CD4-positive, alpha-beta T cell (primary cell): ENCODE results near the gene HEPHL1. TPM values are rescaled to one million over a fixed set of nuclear protein-coding genes. Genes with fewer than 3 reads are reported as not detected.

Experiments used
- ATAC-seq: fragments of 200-7000 bp; cut with Tn5 transposase; one replicate; pipeline ENCODE4 v1.10.0; 2022; ENCODE audit warnings: mild to moderate bottlenecking; ENCODE audit not compliant: poor library complexity
- CTCF ChIA-PET: fragments of 350-600 bp; sonication (Branson Sonifier 250); formaldehyde crosslinking; loops from one replicate; lab custom pipeline; 2021; ENCODE audit warnings: antibody characterized with exemption, inconsistent platforms; lab: Charles Lee
- POLR2A ChIA-PET: fragments of 350-600 bp; sonication (Branson Sonifier 250); formaldehyde crosslinking; loops from one replicate; lab custom pipeline; 2021; ENCODE audit warnings: antibody characterized with exemption, inconsistent platforms; lab: Charles Lee
- DNase-seq, 14 experiments: peaks; one replicate each; pipeline ENCODE4 v3.0.0-alpha.2; 2013 to 2020; ENCODE audit warnings: mixed read lengths in 2 of 14
- H3K27ac ChIP-seq, 2 donors: one replicate each; pipeline versions ENCODE4 v1.5.1 to v1.7.0; 2013; ENCODE audit warnings: low read length in 2 of 2, low read depth in 1 of 2, mild to moderate bottlenecking in 1 of 2
- H3K27me3 ChIP-seq, 2 experiments: 1 replicate in 1 of 2; 2 replicates in 1 of 2; pipeline versions ENCODE4 v1.6.1 to v1.7.0; 2013; ENCODE audit warnings: low read length in 2 of 2, control low read depth in 1 of 2, mild to moderate bottlenecking in 1 of 2, moderate library complexity in 1 of 2; ENCODE audit not compliant: insufficient read depth in 2 of 2, control insufficient read depth in 1 of 2
- H3K36me3 ChIP-seq: one replicate; pipeline ENCODE4 v1.6.1; 2013; ENCODE audit warnings: low read length, control low read depth; ENCODE audit not compliant: insufficient read depth
- H3K4me1 ChIP-seq: one replicate; pipeline ENCODE4 v1.6.1; 2013; ENCODE audit warnings: low read length, control low read depth; ENCODE audit not compliant: insufficient read depth
- H3K4me3 ChIP-seq: one replicate; pipeline ENCODE4 v1.5.1; 2013; ENCODE audit warnings: mild to moderate bottlenecking, low read length, moderate library complexity
- H3K9me3 ChIP-seq, 2 experiments: 1 replicate in 1 of 2; 2 replicates in 1 of 2; pipeline versions ENCODE4 v1.6.1 to v1.7.0; 2013; ENCODE audit warnings: low read length in 2 of 2, mild to moderate bottlenecking in 2 of 2, control low read depth in 1 of 2, moderate library complexity in 1 of 2; ENCODE audit not compliant: control insufficient read depth in 1 of 2, insufficient read depth in 1 of 2
- H3K27ac Mint-ChIP-seq: one replicate; pipeline ENCODE4 v1.8.0; 2020; ENCODE audit warnings: mixed read lengths
- H3K27me3 Mint-ChIP-seq: one replicate; pipeline ENCODE4 v1.8.0; 2021; ENCODE audit warnings: mixed read lengths
- H3K36me3 Mint-ChIP-seq: one replicate; pipeline ENCODE4 v1.8.0; 2021; ENCODE audit warnings: low read depth, mixed read lengths
- H3K4me1 Mint-ChIP-seq: one replicate; pipeline ENCODE4 v1.8.0; 2021; ENCODE audit warnings: low read depth, mixed read lengths
- H3K4me3 Mint-ChIP-seq: one replicate; pipeline ENCODE4 v1.8.0; 2020; ENCODE audit warnings: mild to moderate bottlenecking, mixed read lengths
- H3K9me3 Mint-ChIP-seq: one replicate; pipeline ENCODE4 v1.8.0; 2020; ENCODE audit warnings: mixed read lengths
- intact Hi-C, 2 experiments: fragments of 100-400 bp; cut with DNase I in 1 of 2; cut with micrococcal nuclease in 1 of 2; formaldehyde crosslinking; loops; one replicate each; pipeline versions ENCODE4 v1.15.1 to v1.9.0; 2023 to 2025; cut with DNase I, micrococcal nuclease
- total RNA-seq, 174 experiments: library from RNA in 2 of 174; stranded (reverse) in 2 of 174; gene quantifications; one replicate each; pipeline ENCODE4 v1.2.3 and lab custom pipeline; 2021 to 2026
- TF ChIP-seq, protein P1 (sequence below): fragments of 200-600 bp; IDR thresholded peaks from one replicate; pipeline ENCODE4 v1.8.0; 2022; ENCODE audit warnings: antibody characterized with exemption, mild to moderate bottlenecking

The HEPHL1 gene
- total RNA-seq, 2 experiments from 2014 or later = not detected

DNA sequence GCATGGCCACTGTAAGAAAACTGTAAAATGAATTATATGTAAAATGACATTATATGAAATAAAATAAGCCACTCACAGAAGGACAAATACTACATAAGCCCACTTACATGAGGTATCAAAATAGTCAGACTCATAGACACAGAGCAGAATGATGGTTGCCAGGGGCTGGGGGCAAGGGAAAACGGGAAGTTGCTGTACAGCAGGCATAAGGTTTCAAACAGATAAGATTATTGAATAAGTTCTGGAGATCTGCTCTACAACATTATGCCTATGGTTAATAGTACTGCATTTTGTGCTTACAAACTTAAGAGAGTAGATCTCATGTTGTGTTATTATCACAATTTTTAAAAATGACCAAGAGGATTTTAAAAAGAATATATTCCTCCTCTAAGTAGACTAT lies 32.7 kb upstream of the HEPHL1 start:
- POLR2A ChIA-PET = no interaction called here
- no peak overlapping the region for H3K4me3 Mint-ChIP-seq

DNA sequence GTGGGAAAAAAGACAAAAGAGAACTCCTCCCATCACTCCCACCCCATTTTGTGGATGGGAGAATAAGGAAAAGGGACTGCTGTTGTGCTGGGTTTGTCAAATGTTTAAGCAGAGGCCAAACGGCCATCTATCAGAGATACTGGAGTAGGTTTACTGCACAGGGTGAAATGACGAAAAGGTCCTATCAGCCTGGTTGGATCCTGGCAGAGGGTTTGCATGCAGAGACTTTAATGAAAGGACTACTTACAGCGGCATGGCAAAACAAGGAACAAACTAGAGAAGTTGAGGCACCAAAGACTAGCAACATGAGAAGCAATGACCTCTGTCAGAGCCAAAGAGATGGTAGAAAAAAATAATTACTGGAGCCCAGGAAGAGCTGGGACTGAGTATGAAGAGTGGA lies 32.2 kb upstream of the HEPHL1 start:
- intact Hi-C loops = no loop called here
- Mint-ChIP-seq H3K9me3 (peaks cover 10% of the 10 kb centered on the region), H3K36me3 (no peaks in the 10 kb centered on the region), H3K4me1 (no peaks in the 10 kb centered on the region), H3K27ac (no peak overlapping the region), H3K27me3 (peaks cover 16% of the 10 kb centered on the region), H3K4me3 (no peak overlapping the region)
- Histone ChIP-seq H3K4me3 (no peak overlapping the region), H3K9me3 (peaks cover 0 to 19% of the 10 kb centered on the region in 2 experiments), H3K36me3 (no peaks in the 10 kb centered on the region), H3K4me1 (no peaks in the 10 kb centered on the region), H3K27me3 (peaks cover 0 to 8% of the 10 kb centered on the region in 2 experiments), H3K27ac (no peak overlapping the region)
- POLR2A ChIA-PET = no interaction called here
- no peak for DNase-seq
- no peak for ATAC-seq
- CTCF ChIA-PET = no interaction called here
- TF ChIP-seq, protein P1, sequence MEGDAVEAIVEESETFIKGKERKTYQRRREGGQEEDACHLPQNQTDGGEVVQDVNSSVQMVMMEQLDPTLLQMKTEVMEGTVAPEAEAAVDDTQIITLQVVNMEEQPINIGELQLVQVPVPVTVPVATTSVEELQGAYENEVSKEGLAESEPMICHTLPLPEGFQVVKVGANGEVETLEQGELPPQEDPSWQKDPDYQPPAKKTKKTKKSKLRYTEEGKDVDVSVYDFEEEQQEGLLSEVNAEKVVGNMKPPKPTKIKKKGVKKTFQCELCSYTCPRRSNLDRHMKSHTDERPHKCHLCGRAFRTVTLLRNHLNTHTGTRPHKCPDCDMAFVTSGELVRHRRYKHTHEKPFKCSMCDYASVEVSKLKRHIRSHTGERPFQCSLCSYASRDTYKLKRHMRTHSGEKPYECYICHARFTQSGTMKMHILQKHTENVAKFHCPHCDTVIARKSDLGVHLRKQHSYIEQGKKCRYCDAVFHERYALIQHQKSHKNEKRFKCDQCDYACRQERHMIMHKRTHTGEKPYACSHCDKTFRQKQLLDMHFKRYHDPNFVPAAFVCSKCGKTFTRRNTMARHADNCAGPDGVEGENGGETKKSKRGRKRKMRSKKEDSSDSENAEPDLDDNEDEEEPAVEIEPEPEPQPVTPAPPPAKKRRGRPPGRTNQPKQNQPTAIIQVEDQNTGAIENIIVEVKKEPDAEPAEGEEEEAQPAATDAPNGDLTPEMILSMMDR = no peak

More for the DNA sequence above, 32.7 kb upstream of the HEPHL1 start:
- ATAC-seq (no peak), DNase-seq (no peak)
- Histone ChIP-seq H3K36me3 (no peaks in the 10 kb centered on the region), H3K9me3 (peaks cover 0 to 14% of the 10 kb centered on the region in 2 experiments), H3K4me3 (no peak overlapping the region), H3K27me3 (peaks cover 0 to 8% of the 10 kb centered on the region in 2 experiments), H3K27ac (no peak overlapping the region), H3K4me1 (no peaks in the 10 kb centered on the region)
- H3K27ac Mint-ChIP-seq = no peak overlapping the region
- no peaks in the 10 kb centered on the region for H3K36me3 Mint-ChIP-seq
- TF ChIP-seq, protein P1 = no peak
- no peaks in the 10 kb centered on the region for H3K4me1 Mint-ChIP-seq
- intact Hi-C loops = no loop called here
- H3K9me3 Mint-ChIP-seq = peaks cover 10% of the 10 kb centered on the region
- H3K27me3 Mint-ChIP-seq = peaks cover 20% of the 10 kb centered on the region
- CTCF ChIA-PET = no interaction called here

DNA sequence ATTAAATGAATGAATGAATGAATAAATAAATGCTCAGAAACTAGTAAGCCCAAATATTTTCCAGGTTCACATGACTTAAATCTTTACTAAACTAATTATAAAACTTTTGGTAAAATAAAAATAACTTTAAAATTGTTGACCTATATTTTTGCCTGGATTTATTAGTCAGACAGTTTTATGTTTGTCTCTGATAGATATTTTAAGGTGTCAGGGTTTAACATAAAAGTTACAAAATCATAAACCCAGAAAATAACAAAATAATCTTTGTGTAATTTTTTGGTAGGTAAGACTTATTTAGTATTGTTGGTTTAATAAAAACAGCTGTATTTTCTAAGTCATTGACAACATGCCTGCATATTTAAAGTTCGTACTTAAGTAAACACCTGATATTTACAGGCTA lies 27.4 kb upstream of the HEPHL1 start:
- POLR2A ChIA-PET = no interaction called here
- Mint-ChIP-seq H3K27ac (no peak overlapping the region), H3K4me1 (no peaks in the 10 kb centered on the region), H3K36me3 (no peaks in the 10 kb centered on the region), H3K27me3 (peaks cover 9% of the 10 kb centered on the region), H3K4me3 (no peak overlapping the region), H3K9me3 (peaks cover 13% of the 10 kb centered on the region)
- CTCF ChIA-PET = no interaction called here
- DNase-seq = no peak
- H3K27me3 ChIP-seq = no peaks in the 10 kb centered on the region
- TF ChIP-seq, protein P1 = no peak
- no peaks in the 10 kb centered on the region for H3K4me1 ChIP-seq
- H3K27ac ChIP-seq = no peak overlapping the region
- intact Hi-C loops = no loop called here
- H3K4me3 ChIP-seq = no peak overlapping the region
- no peaks in the 10 kb centered on the region for H3K36me3 ChIP-seq
- no peak for ATAC-seq
- H3K9me3 ChIP-seq = peaks cover 4 to 19% of the 10 kb centered on the region in 2 experiments
